ENCODE data around the gene SIT1.

- no peak for TF ChIP-seq ZNF362 (tag by site-specific recombination; IDR thresholded peaks at IDR 0.05)
- TF ChIP-seq ZNF426 (tag by site-specific recombination; IDR thresholded peaks at IDR 0.05), result no peak
- TF ChIP-seq CTCF (tag by site-specific recombination; IDR thresholded peaks at IDR 0.05), result no peak
These were observed 41.5 kb downstream of the SIT1 start for GRCh38 chr9:35609001-35609819.
